PC-9 (cell line): ENCODE measurements around the gene UNG.

Experiments
- CTCF ChIP-seq: fragments of 200-600 bp; sonication (generic); conservative IDR thresholded peaks from 2 replicates; pipeline ENCODE4 v1.6.1; 2017; ENCODE audit warnings: mixed run types, antibody characterized with exemption, mild to moderate bottlenecking, moderate library complexity
- EZH2 ChIP-seq: fragments of 200-600 bp; sonication (generic); IDR thresholded peaks from 2 replicates; pipeline ENCODE4 v1.8.0; 2017; ENCODE audit warnings: antibody characterized with exemption, low read depth

- TF ChIP-seq CTCF (no peak), EZH2 (no peak)
Measured at GRCh38 chr12:109100741-109101140, 3.3 kb downstream of the UNG start.
